Activated CD4-positive, CD25-positive, alpha-beta regulatory T cell treated with anti-CD3 and anti-CD28 coated beads, Interleukin-2, amount 50 U/mL, for 16 hours (primary cell): ENCODE results near the gene SLC36A1.

Experiments used
- DNase-seq: peaks from one replicate; pipeline ENCODE4 v3.0.0-alpha.2; 2020; ENCODE audit warnings: low read depth, low spot score

The SLC36A1 gene

GRCh38 chr5:151451626-151452520 lies 4.5 kb downstream of the SLC36A1 start:
- no peak for DNase-seq

GRCh38 chr5:151454166-151454565 lies 6.8 kb downstream of the SLC36A1 start:
- DNase-seq = no peak

GRCh38 chr5:151454889-151455288 lies 7.5 kb downstream of the SLC36A1 start:
- no peak for DNase-seq

GRCh38 chr5:151456321-151456940 lies 9.0 kb downstream of the SLC36A1 start:
- DNase-seq = no peak

- no peak for DNase-seq
These were observed 10.9 kb downstream of the SLC36A1 start for GRCh38 chr5:151458314-151458713.

- DNase-seq = no peak
These were observed 12.4 kb downstream of the SLC36A1 start for GRCh38 chr5:151459680-151460324.

GRCh38 chr5:151461312-151461711 lies 13.9 kb downstream of the SLC36A1 start:
- DNase-seq = no peak

GRCh38 chr5:151463137-151464029 lies 16.0 kb downstream of the SLC36A1 start:
- no peak for DNase-seq

- no peak for DNase-seq
These were observed 16.7 kb downstream of the SLC36A1 start for GRCh38 chr5:151464101-151464500.

GRCh38 chr5:151465476-151465875 lies 18.1 kb downstream of the SLC36A1 start:
- no peak for DNase-seq

- DNase-seq = no peak
These were observed 20.2 kb downstream of the SLC36A1 start for GRCh38 chr5:151467576-151467975.

GRCh38 chr5:151469386-151469785 lies 22.0 kb downstream of the SLC36A1 start:
- no peak for DNase-seq

GRCh38 chr5:151469992-151470391 lies 22.6 kb downstream of the SLC36A1 start:
- no peak for DNase-seq

GRCh38 chr5:151470439-151470838 lies 23.0 kb downstream of the SLC36A1 start:
- DNase-seq = no peak

- no peak for DNase-seq
These were observed 23.9 kb downstream of the SLC36A1 start for GRCh38 chr5:151471276-151471675.

- no peak for DNase-seq
These were observed 27.4 kb downstream of the SLC36A1 start for GRCh38 chr5:151474799-151475198.

- DNase-seq = no peak
These were observed 28.0 kb downstream of the SLC36A1 start for GRCh38 chr5:151475388-151475787.

GRCh38 chr5:151476016-151476415 lies 28.6 kb downstream of the SLC36A1 start:
- DNase-seq = no peak

- no peak for DNase-seq
These were observed 29.7 kb downstream of the SLC36A1 start for GRCh38 chr5:151477101-151477500.

GRCh38 chr5:151480384-151481293 lies 33.2 kb downstream of the SLC36A1 start:
- DNase-seq = no peak
